GM19452 (cell line): Measurements from ENCODE around the gene GANC.

Source experiments
- ATAC-seq: cut with Tn5 transposase; IDR thresholded peaks from one replicate; pipeline ENCODE4 v1.9.1; 2021; ENCODE audit not compliant: unreplicated experiment

The GANC gene

GRCh38 chr15:42338500-42338899 lies 65.5 kb downstream of the GANC start:
- ATAC-seq = no peak

DNA sequence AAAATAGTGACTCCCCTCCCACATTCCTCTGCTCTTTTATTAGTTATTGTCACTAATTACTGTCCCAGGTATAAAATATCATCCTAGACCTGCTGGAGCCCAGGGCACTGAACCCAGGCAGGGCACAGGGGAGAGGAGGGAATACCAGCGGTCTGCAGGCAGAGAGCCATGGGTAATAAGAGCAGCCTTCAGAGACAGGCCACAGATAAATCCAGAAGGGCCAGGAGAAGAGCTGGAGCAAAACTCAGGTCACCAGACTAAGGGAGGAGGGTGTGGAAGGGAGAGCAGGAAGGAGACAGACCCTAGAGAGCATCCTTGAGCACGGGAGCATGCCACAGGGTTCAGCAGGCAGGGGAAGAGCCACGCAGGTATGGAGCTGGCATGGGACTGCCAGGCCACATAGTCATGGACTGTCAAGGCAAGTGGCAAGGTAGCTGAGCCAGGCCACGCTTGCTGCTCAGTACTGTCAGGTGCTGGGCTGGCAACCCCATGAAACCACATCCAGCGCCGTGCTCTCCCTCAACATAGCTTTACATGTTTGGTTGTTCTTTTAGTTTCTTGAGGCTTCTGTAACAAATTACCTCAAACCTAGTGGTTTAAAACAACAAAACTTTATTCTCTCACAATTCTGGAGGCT lies 70.7 kb downstream of the GANC start:
- no peak for ATAC-seq

- no peak for ATAC-seq
Measured at GRCh38 chr15:42344763-42345162, 71.8 kb downstream of the GANC start.

GRCh38 chr15:42345504-42345903 lies 72.5 kb downstream of the GANC start:
- no peak for ATAC-seq

- no peak for ATAC-seq
Measured at GRCh38 chr15:42348083-42348482, 75.1 kb downstream of the GANC start.

- no peak for ATAC-seq
Measured at GRCh38 chr15:42349186-42349585, 76.2 kb downstream of the GANC start.

DNA sequence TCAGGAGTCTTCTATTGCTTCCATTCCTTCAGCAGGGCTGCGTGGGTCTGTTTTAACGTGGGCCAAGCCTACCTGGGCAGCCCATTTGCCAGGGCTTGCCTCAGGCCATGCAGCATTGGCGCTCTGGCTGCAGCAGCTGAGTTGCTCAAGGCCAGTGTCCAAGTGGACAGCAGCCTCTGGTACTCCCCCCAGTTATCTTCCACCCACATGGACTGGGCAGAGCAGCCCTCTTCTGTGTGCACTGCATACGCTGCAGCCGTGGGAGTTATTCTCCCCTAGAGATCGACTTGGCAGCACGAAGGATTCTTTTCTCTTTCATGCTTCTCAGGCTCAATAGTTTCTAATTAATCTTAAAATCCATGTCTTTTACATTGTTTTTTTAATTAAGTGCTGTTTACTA lies 79.4 kb downstream of the GANC start:
- no peak for ATAC-seq

- ATAC-seq = no peak
Measured at GRCh38 chr15:42353061-42353460, 80.1 kb downstream of the GANC start.

- no peak for ATAC-seq
Measured at GRCh38 chr15:42354824-42355223, 81.8 kb downstream of the GANC start.

DNA sequence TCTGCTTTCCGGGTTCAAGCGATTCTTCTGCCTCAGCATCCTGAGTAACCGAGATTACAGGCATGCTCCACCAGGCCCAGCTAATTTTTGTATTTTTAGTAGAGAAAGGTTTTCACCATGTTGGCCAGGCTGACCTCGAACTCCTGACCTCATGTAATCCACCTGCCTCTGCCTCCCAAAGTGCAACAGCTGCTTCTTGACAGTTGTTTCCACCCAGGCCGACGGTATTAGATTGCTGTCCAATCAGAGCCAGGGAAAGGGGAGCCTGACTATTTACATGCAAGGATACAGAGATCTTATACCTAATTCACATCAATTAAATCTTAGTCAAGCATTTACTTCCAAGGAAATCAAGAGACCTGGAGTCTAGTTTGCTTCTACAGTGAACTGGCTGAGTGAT lies 82.3 kb downstream of the GANC start:
- no peak for ATAC-seq

- no peak for ATAC-seq
Measured at GRCh38 chr15:42356851-42357250, 83.8 kb downstream of the GANC start.

DNA sequence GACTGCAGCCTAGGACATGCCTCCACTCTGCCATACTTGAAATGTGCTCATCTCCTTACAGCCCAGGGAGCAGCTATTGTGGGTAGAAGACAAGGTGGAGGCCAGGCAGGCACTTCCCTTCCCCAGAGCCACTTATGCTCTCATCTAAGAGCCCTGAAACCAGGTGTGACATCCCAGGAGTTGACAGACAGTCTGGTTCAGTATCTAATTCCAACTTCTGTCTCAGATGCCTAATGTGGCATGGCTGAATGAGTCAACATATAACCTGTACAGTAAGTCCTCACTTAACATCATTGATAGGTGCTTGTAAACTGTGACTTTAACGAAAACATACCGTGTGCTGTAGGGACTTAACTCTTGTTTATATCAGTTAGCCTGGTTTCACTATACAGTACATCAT lies 85.1 kb downstream of the GANC start:
- no peak for ATAC-seq

DNA sequence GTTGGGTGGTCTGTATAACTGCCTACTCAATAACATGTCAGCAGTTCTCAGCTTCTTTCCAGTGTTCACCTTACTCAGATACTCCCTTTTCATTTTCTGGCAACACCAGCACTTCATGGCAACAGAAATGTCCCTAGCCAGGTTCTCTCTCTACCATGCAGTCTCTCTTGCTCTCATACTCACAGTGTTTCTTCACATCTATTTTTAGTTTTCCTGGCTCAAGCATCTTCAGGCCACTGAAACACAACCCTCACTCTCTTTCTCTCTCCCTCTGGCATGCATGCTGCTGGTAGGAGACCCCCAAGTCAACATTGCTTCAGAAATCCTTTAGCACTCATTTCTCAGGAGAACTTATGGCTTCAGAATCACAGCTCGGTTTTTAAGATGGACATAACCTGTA lies 86.2 kb downstream of the GANC start, which contains the start of gene CAPN3:
Gene CAPN3 (plus strand): TSS at position 253 of the 400 bp plus-strand sequence. CDS start 305 bp downstream, outside the sequence.
- no peak for ATAC-seq

DNA sequence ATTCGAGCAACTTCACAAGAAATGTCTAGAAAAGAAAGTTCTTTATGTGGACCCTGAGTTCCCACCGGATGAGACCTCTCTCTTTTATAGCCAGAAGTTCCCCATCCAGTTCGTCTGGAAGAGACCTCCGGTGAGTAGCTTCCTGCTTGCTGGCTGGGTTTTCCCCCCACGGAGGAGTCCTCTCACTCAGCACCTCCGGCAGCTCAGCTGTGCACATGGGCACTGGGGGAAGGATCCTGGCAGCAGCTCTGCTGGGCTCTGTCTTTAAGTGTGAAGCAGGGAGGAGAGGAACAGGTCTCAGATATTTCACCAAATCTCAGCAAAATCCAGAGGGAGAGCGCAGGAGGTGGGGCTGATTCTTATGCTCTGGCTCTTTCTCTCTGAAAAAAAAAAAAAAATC lies 87.0 kb downstream of the GANC start:
- no peak for ATAC-seq

GRCh38 chr15:42360535-42361112 lies 87.6 kb downstream of the GANC start:
- no peak for ATAC-seq

DNA sequence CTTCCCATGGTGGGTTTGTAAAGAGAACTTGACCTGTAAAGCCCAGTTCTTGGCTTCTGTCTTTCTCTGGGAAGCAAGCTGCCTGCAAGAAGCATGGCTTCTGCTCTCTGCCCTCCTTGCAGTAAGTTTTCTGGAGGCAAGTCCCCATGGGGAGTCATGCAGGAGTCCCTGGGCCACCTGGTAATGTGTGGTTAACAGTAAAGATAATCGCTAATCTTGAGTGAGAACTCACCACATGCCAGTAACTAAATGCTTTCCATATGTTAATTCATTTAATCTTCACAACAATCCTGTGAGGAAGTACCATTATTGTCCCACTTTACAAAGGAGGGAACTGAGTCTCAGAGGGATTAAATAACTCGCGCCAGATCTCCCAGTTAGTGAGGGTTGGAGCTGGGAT lies 90.5 kb downstream of the GANC start:
- no peak for ATAC-seq

DNA sequence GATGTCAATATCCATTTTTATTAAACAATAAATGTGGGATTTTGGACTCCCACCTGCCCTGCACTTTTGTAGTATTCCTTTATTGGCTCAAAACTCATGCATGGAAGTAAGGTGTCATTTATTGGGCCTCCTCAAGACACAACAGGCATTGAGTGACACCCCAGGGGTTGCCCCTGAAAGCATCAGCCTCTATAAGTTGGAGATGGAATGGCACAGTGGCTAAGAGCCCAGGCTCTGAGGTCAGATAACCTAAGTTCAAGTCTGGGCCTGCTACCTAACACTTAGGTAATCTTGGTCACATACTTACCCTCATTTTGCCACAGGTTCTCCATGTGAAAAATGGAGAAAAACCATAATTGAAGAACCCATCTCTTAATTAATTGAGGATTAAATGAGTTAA lies 90.9 kb downstream of the GANC start:
- ATAC-seq = no peak

- ATAC-seq = no peak
Measured at GRCh38 chr15:42364529-42364928, 91.5 kb downstream of the GANC start.

- no peak for ATAC-seq
Measured at GRCh38 chr15:42365921-42366550, 93.0 kb downstream of the GANC start.

GRCh38 chr15:42367041-42367440 lies 94.0 kb downstream of the GANC start:
- no peak for ATAC-seq

DNA sequence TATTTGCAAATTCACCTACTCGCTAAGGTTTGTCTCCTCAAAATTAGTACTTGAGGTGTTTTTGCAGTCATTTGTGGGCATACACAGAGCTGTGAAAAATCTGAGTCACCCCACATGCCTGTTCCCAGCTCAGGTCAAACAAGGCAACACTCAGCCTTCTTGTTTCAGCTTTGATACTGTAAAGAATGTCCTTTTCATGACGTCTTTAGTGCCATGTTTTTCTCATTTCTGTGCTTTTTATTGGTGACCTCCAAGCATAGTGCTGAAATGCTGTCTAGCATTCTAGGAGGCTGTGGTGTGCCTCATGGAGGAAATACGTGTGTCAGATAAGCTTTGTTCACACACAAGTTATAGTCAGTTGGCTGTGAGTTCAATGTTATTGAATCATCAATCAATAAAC lies 95.1 kb downstream of the GANC start:
- no peak for ATAC-seq

GRCh38 chr15:42371096-42371495 lies 98.1 kb downstream of the GANC start:
- ATAC-seq = no peak

GRCh38 chr15:42373274-42373673 lies 100.3 kb downstream of the GANC start:
- ATAC-seq = no peak
